Right lobe of liver (tissue), 4 donors: ENCODE results near the gene KANK3.

Experiments
- CTCF ChIP-seq, 4 donors: fragments of 200-600 bp in 3 of 4; fragments of 450-650 bp in 1 of 4; IDR thresholded peaks; one replicate each; pipeline versions ENCODE4 v1.5.1 to v1.8.0; 2016 to 2022; ENCODE audit warnings: antibody characterized with exemption in 4 of 4, mild to moderate bottlenecking in 2 of 4
- POLR2A ChIP-seq: fragments of 450-650 bp; IDR thresholded peaks from one replicate; pipeline ENCODE4 v1.6.1; 2017; ENCODE audit warnings: antibody characterized with exemption, mild to moderate bottlenecking
- donor health status: DM: no; HTN: no; CAD: no.
- donor health status: DM: no; HTN: no; CAD: no.
- donor health status: DM: no; HTN: yes; CAD: no.

DNA sequence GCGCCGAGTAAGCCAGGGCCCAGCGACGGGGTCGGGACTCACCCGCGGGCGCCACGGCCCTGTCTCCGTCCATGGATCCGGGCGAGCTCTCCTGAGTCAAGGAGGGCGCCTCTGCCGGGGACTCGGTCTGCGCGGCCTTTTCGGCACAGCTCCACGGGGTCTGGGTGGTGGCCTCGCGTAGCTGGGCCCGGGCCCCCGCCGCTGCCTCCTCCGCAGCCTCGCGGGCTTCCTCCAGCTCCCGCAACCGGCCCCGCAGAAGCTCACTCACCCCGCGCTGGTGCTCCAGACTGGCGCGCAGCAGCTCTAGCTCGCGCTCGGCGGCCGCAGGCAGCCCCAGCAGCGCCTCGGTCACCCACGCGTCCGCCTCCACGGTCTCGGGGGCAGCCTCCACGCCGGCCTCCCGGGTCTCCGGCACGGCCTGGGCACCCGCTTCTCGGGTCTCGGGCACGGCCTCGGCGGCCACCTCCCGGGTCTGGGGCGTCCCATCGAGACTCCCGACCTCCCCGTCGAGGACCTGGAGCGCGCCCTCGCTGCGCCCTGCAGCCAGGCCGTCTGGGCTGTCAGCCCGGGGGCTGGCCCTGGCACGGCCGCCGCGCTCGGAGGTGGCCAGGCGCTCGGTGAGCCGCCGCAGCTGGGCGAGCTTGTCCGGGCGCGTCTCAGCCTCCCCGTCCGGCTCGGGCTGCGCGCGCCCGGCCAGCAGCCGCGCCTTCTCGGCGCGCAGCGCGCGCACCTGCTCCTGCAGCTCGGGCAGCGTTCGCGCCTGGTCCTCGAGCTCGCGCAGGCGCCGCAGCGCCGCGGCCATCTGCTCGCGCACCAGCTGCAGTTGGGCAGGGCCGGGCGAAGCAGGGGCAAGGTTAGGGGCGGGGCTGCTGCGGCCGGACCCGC lies 8.4 kb downstream of the KANK3 start:
- no peak for TF ChIP-seq CTCF (IDR thresholded peaks at IDR 0.05)
- no peak for TF ChIP-seq POLR2A
